Caco-2 (cell line): ENCODE data around the gene PALM. TPM values are rescaled to one million over a fixed set of nuclear protein-coding genes. Genes with fewer than 3 reads are reported as not detected.

Experiments used
- BruUV-seq: library from RNA; stranded (reverse); fragments of 400-500 nt; replicated peaks from 2 replicates; lab custom pipeline; 2021; lab: Mats Ljungman, UMichigan
- CTCF ChIA-PET: fragments of 300-600 bp; sonication (Branson Sonifier 250); formaldehyde crosslinking; loops from one replicate; lab custom pipeline; 2022; ENCODE audit warnings: antibody characterized with exemption; lab: Charles Lee
- POLR2A ChIA-PET: fragments of 300-600 bp; sonication (Branson Sonifier 250); formaldehyde crosslinking; loops from one replicate; lab custom pipeline; 2022; ENCODE audit warnings: antibody characterized with exemption; lab: Charles Lee
- DNase-seq, 2 experiments: peaks; one replicate each; pipeline versions ENCODE4 v3.0.0 to v3.0.0-alpha.2; 2020 to 2022
- H3K27me3 ChIP-seq: replicated peaks from 2 replicates; pipeline ENCODE4 v1.6.0; 2011; ENCODE audit warnings: low read length; ENCODE audit not compliant: control insufficient read depth, insufficient read depth
- H3K36me3 ChIP-seq: 2 replicates; pipeline ENCODE4 v1.5.1; 2011; ENCODE audit warnings: low read length; ENCODE audit not compliant: control insufficient read depth, insufficient read depth
- H3K4me1 ChIP-seq: fragments of 250-450 bp; sonication (Bioruptor Pico); 2 replicates; pipeline ENCODE4 v1.5.1; 2020; ENCODE audit warnings: mild to moderate bottlenecking
- H3K4me3 ChIP-seq: 2 replicates; pipeline ENCODE4 v1.5.1; 2011; ENCODE audit warnings: low read depth, mild to moderate bottlenecking, control low read depth, low read length
- H3K9me3 ChIP-seq: fragments of 250-450 bp; sonication (Bioruptor Pico); 2 replicates; pipeline ENCODE4 v1.5.1; 2020; ENCODE audit warnings: mild to moderate bottlenecking, moderate library complexity
- H3K27ac Mint-ChIP-seq: one replicate; pipeline ENCODE4 v1.8.0; 2022; ENCODE audit warnings: mixed read lengths; ENCODE audit not compliant: unreplicated experiment
- H3K27me3 Mint-ChIP-seq: one replicate; pipeline ENCODE4 v1.8.0; 2022; ENCODE audit warnings: mixed read lengths; ENCODE audit not compliant: insufficient read depth, unreplicated experiment
- H3K36me3 Mint-ChIP-seq: one replicate; pipeline ENCODE4 v1.8.0; 2022; ENCODE audit warnings: mild to moderate bottlenecking, mixed read lengths; ENCODE audit not compliant: insufficient read depth, unreplicated experiment
- H3K4me1 Mint-ChIP-seq: one replicate; pipeline ENCODE4 v1.8.0; 2022; ENCODE audit warnings: low read depth, mixed read lengths; ENCODE audit not compliant: unreplicated experiment
- H3K4me3 Mint-ChIP-seq: one replicate; pipeline ENCODE4 v1.8.0; 2022; ENCODE audit warnings: mild to moderate bottlenecking, moderate library complexity, mixed read lengths; ENCODE audit not compliant: unreplicated experiment
- H3K9me3 Mint-ChIP-seq: one replicate; pipeline ENCODE4 v1.8.0; 2022; ENCODE audit warnings: mixed read lengths; ENCODE audit not compliant: unreplicated experiment
- CTCF ChIP-seq, 2 experiments: fragments of 200-600 bp in 1 of 2; IDR thresholded peaks; 1 replicate in 1 of 2; 2 replicates in 1 of 2; pipeline versions ENCODE4 v1.5.1 to v1.8.0; 2011 to 2022; ENCODE audit warnings: antibody characterized with exemption in 1 of 2, control low read depth in 1 of 2, inconsistent platforms in 1 of 2, low read depth in 1 of 2, low read length in 1 of 2, mild to moderate bottlenecking in 1 of 2, moderate library complexity in 1 of 2; ENCODE audit not compliant: insufficient read depth in 1 of 2, severe bottlenecking in 1 of 2, unreplicated experiment in 1 of 2
- intact Hi-C: fragments of 100-400 bp; cut with micrococcal nuclease; formaldehyde crosslinking; loops from one replicate; pipeline ENCODE4 v1.10.0; 2022; ENCODE audit not compliant: unreplicated experiment
- total RNA-seq: library from RNA; stranded (reverse); gene quantifications from 2 replicates; pipeline ENCODE4 v1.2.3, GENCODE V29; 2022

The PALM gene
- total RNA-seq, 1 experiment from 2014 or later = 16.1 TPM

DNA sequence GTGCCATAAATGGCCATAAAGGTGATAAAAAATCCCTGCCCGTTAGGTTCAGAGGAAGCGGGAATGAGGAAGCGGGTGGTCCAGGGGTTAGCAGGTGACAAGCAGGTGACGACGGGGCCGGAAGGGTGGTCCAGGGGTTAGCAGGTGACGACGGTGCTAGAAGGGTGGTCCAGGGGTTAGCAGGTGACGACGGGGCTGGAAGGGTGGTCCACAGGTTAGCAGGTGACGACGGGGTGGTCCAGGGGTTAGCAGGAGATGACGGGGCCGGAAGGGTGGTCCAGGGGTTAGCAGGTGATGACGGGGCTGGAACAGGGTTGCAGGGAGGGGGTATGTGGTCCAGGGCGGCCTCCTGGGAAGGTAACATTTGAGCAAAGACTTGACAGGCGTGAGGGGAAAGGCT, 19.7 kb upstream of the PALM start:
- BruUV-seq = no TSS peak
- POLR2A ChIA-PET = no interaction called here
- H3K9me3 Mint-ChIP-seq = no peaks in the 10 kb centered on the region
- no peaks in the 10 kb centered on the region for H3K4me1 ChIP-seq
- intact Hi-C loops = no loop called here
- H3K4me3 ChIP-seq = no peak overlapping the region
- no peaks in the 10 kb centered on the region for H3K36me3 ChIP-seq
- H3K4me3 Mint-ChIP-seq = no peak overlapping the region
- peaks cover 5% of the 10 kb centered on the region for H3K36me3 Mint-ChIP-seq
- H3K4me1 Mint-ChIP-seq = peaks cover 5% of the 10 kb centered on the region
- CTCF ChIA-PET = no interaction called here
- no peak overlapping the region for H3K27ac Mint-ChIP-seq
- no peaks in the 10 kb centered on the region for H3K27me3 ChIP-seq
- TF ChIP-seq CTCF (IDR thresholded peaks at IDR 0.05; ENCODE audit: insufficient read depth in 1 of 2, low read depth in 1 of 2, low read length in 1 of 2, severe bottlenecking in 1 of 2, unreplicated experiment in 1 of 2) = no peak
- H3K27me3 Mint-ChIP-seq = no peaks in the 10 kb centered on the region
- DNase-seq = no peak
- H3K9me3 ChIP-seq = no peaks in the 10 kb centered on the region

GRCh38 chr19:690203-690602, 18.5 kb upstream of the PALM start:
- Histone ChIP-seq H3K4me1 (no peaks in the 10 kb centered on the region), H3K27me3 (no peaks in the 10 kb centered on the region), H3K4me3 (no peak overlapping the region), H3K9me3 (no peaks in the 10 kb centered on the region), H3K36me3 (no peaks in the 10 kb centered on the region)
- no TSS peak for BruUV-seq
- ChIA-PET POLR2A (no interaction called here), CTCF (no interaction called here)
- H3K9me3 Mint-ChIP-seq = no peaks in the 10 kb centered on the region
- no peak overlapping the region for H3K27ac Mint-ChIP-seq
- no peak for DNase-seq
- H3K4me3 Mint-ChIP-seq = no peak overlapping the region
- H3K27me3 Mint-ChIP-seq = no peaks in the 10 kb centered on the region
- peaks cover 5% of the 10 kb centered on the region for H3K4me1 Mint-ChIP-seq
- H3K36me3 Mint-ChIP-seq = peaks cover 5% of the 10 kb centered on the region
- intact Hi-C loops = no loop called here
- TF ChIP-seq CTCF (IDR thresholded peaks at IDR 0.05; ENCODE audit: insufficient read depth in 1 of 2, low read depth in 1 of 2, low read length in 1 of 2, severe bottlenecking in 1 of 2, unreplicated experiment in 1 of 2) = no peak

- H3K4me3 Mint-ChIP-seq = no peak overlapping the region
- Histone ChIP-seq H3K4me3 (no peak overlapping the region), H3K27me3 (no peaks in the 10 kb centered on the region), H3K4me1 (no peaks in the 10 kb centered on the region), H3K36me3 (no peaks in the 10 kb centered on the region), H3K9me3 (no peaks in the 10 kb centered on the region)
- ChIA-PET CTCF (interaction anchor here (0.6 kb wide), 2 partner anchors 148 to 278 kb away, joined by 3 read pairs; no protein-coding TSS in a partner anchor), POLR2A (no interaction called here)
- DNase-seq = no peak
- TF ChIP-seq CTCF (IDR thresholded peaks at IDR 0.05; ENCODE audit: insufficient read depth in 1 of 2, low read depth in 1 of 2, low read length in 1 of 2, severe bottlenecking in 1 of 2, unreplicated experiment in 1 of 2) = no peak
- no peaks in the 10 kb centered on the region for H3K9me3 Mint-ChIP-seq
- no TSS peak for BruUV-seq
- H3K27me3 Mint-ChIP-seq = no peaks in the 10 kb centered on the region
- no peaks in the 10 kb centered on the region for H3K36me3 Mint-ChIP-seq
- no peak overlapping the region for H3K27ac Mint-ChIP-seq
- H3K4me1 Mint-ChIP-seq = no peaks in the 10 kb centered on the region
- intact Hi-C loops = no loop called here
Observed at GRCh38 chr19:694481-695351, 14.0 kb upstream of the PALM start.
